Fibroblast of pulmonary artery (primary cell): Measurements from ENCODE around the gene FXN.
"Not testable (repeated sequence)": the region's sequence is repeated elsewhere in the genome, so short reads cannot be mapped to it uniquely, and the experiment has no call there.

Experiments used
- DNase-seq: peaks from one replicate; pipeline ENCODE4 v3.0.0-alpha.2; 2010; ENCODE audit warnings: low read depth
- H3K4me3 ChIP-seq: replicated peaks from 2 replicates; pipeline ENCODE4 v1.5.1; 2011; ENCODE audit warnings: low read depth, mild to moderate bottlenecking, control low read depth, low read length, moderate library complexity
- TF ChIP-seq, protein P1 (sequence below): IDR thresholded peaks from 2 replicates; pipeline ENCODE4 v1.5.1; 2011; ENCODE audit warnings: mild to moderate bottlenecking, control low read depth, low read length, inconsistent platforms; ENCODE audit errors: missing control alignments

The FXN gene

DNA sequence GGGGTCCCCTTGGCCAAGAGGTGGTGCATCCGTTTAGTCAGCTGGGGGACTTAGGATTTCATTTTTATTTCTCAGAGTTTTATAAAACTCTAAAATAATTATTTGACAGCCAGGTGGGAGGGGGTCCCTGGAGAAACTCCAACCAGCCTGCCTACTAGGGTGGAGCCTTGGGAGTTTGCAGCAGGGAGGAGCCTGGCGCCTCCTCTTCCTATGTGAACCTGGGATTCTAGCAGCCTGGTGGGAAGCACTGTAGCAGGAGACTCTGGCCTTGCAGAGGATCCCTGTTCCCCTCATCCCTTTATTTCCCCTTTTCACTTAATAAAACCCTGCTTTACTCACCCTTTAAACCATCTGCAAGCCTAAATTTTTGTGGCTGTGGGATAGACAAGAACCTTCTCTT, 50.8 kb downstream of the FXN start:
- TF ChIP-seq, protein P1, sequence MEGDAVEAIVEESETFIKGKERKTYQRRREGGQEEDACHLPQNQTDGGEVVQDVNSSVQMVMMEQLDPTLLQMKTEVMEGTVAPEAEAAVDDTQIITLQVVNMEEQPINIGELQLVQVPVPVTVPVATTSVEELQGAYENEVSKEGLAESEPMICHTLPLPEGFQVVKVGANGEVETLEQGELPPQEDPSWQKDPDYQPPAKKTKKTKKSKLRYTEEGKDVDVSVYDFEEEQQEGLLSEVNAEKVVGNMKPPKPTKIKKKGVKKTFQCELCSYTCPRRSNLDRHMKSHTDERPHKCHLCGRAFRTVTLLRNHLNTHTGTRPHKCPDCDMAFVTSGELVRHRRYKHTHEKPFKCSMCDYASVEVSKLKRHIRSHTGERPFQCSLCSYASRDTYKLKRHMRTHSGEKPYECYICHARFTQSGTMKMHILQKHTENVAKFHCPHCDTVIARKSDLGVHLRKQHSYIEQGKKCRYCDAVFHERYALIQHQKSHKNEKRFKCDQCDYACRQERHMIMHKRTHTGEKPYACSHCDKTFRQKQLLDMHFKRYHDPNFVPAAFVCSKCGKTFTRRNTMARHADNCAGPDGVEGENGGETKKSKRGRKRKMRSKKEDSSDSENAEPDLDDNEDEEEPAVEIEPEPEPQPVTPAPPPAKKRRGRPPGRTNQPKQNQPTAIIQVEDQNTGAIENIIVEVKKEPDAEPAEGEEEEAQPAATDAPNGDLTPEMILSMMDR = no peak
- peak; percentile 16 for DNase-seq
- H3K4me3 ChIP-seq = peak overlapping the region; percentile 2

DNA sequence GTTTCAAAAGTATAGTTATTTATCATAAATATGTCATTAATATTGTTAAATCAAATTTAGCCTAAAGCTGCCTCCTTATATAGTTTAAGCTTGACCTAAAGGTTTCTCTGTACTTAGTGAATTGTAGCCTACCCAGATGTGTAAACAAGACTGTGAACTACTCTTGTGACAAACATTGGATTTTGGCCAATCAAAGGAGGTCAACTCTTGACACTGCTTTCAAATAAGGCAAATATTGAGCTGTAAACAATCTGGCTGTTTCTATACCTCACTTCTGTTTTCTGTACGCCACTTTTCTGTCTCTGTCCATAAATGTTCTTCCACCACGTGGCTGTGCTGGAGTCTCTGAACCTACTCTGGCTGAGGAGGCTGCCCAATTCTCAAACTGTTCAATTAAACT, 51.2 kb downstream of the FXN start:
- TF ChIP-seq, protein P1 = no peak
- no peak overlapping the region for H3K4me3 ChIP-seq
- no peak for DNase-seq

DNA sequence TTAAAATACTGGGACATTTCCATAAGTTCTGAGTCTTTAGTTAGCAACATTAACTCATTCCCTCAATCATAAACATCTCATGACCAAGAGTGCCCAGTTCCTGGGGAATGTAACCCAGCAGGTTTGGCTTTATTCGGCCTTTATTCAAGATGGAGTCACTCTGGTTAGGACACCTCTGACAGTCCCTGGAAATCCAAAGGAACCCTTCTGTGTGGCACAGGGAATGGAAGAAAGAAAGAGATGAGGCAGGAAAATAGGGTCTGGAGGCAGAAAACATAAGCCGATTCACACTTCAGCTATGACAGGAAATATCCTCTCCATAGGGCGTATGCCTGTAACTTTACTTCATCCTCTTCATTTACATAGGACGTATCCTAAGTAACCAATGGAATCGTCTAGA, 53.5 kb downstream of the FXN start:
- TF ChIP-seq, protein P1 = no peak
- H3K4me3 ChIP-seq = no peak overlapping the region
- DNase-seq = no peak

DNA sequence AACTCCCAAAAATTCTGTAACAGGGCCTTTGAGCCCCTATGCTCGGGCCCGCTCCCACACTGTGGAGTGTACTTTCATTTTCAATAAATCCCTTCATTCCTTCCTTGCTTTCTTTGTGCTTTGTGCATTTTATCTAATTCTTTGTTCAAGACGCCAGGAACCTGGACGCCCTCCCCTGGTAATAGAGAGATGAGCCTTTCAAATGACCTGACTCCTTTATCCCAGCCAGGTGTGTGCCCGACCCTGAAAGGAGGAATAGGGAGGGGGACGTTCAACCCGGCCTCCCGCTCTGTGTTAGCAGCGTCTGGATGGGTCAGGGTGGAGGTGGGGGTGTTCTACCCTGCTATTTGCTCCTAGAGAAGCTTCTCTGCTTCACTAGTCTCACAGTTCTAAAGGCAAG, 53.9 kb downstream of the FXN start:
- TF ChIP-seq, protein P1 = no peak
- no peak for DNase-seq
- H3K4me3 ChIP-seq = no peak overlapping the region

DNA sequence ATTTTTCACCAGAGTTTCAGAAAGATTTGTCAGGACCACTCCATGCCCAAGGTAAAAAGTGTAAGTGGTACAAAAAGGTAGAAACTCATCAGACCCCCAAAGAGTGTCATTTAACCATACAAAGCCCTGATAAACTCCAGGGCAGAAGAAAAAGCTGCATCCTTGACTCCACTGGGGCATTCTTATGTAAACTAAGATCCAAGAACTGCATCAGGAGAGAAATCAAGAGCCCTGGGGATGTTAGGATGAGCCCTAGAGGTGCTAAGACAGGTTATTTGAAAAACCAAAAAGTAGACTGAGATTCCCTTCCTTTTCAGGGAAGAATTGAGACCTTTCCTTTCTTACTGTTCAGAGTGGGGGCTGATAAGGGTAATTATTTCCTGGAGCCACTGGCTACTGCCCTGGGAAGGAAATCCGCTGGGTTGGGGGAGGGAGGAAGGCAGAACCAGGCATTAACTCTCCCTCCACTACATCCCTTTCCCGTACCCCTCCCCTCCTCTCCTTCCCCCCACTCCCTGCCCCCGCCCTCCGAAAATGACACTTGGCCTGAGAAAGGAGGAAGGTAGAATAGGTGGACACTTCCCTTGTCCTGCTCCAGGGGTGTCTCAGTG, 54.7 kb downstream of the FXN start:
- DNase-seq = no peak
- H3K4me3 ChIP-seq = no peak overlapping the region
- TF ChIP-seq, protein P1 = no peak

DNA sequence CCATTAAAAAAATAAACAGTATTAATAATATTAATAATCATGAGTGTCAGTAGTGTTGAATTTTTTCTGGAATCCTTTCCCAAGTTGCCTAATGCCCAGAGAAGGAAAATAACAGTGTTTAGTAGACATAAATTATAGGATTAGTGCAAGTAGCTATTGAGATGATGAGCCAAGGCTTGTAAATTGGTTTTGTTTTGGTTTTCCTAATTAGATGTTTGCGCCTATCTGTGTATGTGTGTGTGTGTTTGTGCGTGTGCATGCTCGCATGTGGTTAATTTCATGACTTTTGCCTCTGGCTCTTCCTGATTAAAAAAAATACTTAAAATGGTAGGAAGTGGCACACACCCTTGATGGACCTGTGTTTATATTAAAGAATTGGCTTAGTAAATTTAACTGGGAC, 55.4 kb downstream of the FXN start:
- TF ChIP-seq, protein P1 = no peak
- no peak overlapping the region for H3K4me3 ChIP-seq
- DNase-seq = no peak

DNA sequence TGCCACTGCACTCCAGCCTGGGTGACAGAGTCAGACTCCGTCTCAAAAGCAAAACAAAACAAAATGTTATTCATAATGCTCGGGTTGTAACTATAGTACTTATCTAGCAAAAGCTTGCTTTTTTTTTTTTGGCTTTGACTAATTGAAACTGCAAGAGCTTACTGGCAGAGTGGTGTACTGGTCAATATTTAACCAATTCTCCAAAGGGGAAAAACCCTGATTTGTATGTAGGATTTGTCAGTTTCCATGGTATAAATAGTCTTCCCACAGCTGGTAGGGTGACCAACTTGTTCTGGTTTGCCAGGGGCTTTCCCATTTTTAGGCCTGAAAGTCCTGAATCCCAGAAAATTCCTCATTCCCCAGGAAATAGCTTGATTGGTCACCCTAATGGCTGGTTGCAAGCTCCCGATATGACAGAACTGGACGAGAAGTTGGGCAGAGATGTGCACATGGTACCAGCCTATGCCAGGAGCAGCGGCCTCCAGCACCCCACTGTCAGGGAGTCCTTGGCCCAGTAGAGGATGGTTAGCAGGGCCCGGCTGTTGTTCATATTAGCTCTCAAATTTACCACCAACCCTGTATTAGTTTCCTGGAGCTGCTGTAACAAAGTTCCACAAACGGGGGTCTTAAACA, 58.0 kb downstream of the FXN start:
- no peak overlapping the region for H3K4me3 ChIP-seq
- DNase-seq = no peak
- TF ChIP-seq, protein P1 = no peak

DNA sequence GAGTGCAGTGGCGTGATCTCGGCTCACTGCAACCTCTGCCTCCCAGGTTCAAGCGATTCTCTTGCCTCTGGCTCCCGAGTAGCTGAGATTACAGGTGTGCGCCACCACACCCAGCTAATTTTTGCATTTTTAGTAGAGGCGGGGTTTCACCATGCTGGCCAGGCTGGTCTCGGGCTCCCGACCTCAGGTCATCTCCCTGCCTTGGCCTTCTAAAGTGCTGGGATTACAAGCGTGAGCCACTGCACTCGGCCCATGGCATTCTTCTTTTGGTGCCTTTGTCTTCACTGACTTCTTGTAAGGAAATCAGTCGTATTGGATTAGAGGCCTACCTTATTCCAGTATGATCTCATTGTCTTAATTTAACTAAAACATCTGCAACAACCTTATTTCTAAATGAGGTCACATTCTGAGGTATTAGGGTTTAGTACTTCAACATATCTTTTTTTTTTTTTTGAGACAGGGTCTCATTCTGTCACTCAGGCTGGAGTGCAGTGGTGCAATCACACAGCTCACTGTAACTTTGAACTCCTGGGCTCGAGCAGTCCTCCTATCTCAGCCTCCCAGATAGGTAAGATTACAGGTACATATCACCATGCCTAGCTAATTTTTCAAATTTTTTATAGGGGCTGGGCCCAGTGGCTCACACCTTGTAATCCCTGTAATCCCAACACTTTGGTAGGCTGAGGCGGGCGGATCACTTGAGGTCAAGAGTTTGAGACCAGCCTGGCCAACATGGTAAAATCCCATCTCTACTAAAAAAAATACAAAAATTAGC, 59.0 kb downstream of the FXN start:
- H3K4me3 ChIP-seq, DNase-seq: not testable (repeated sequence)
